HG03354 (cell line): ENCODE data around the gene CHIC1.
"Not testable (repeated sequence)": the region's sequence is repeated elsewhere in the genome, so short reads cannot be mapped to it uniquely, and the experiment has no call there.

ENCODE experiments used
- ATAC-seq: cut with Tn5 transposase; IDR thresholded peaks from one replicate; pipeline ENCODE4 v1.9.1; 2021; ENCODE audit warnings: mild to moderate bottlenecking; ENCODE audit not compliant: unreplicated experiment, poor library complexity, severe bottlenecking

The CHIC1 gene

GRCh38 chrX:73707014-73707413, 144.0 kb downstream of the CHIC1 start:
- ATAC-seq, result not testable (repeated sequence)

- ATAC-seq, result no peak
These were observed 165.6 kb downstream of the CHIC1 start for GRCh38 chrX:73728602-73729001.
